GM21528 (cell line): ENCODE data around the gene OTOP3.
"Not testable (repeated sequence)": the region's sequence is repeated elsewhere in the genome, so short reads cannot be mapped to it uniquely, and the experiment has no call there.

Experiments used
- ATAC-seq: cut with Tn5 transposase; IDR thresholded peaks from one replicate; pipeline ENCODE4 v1.9.1; 2021; ENCODE audit warnings: mild to moderate bottlenecking, moderate library complexity; ENCODE audit not compliant: unreplicated experiment, low FRiP score

Gene OTOP3, protein sequence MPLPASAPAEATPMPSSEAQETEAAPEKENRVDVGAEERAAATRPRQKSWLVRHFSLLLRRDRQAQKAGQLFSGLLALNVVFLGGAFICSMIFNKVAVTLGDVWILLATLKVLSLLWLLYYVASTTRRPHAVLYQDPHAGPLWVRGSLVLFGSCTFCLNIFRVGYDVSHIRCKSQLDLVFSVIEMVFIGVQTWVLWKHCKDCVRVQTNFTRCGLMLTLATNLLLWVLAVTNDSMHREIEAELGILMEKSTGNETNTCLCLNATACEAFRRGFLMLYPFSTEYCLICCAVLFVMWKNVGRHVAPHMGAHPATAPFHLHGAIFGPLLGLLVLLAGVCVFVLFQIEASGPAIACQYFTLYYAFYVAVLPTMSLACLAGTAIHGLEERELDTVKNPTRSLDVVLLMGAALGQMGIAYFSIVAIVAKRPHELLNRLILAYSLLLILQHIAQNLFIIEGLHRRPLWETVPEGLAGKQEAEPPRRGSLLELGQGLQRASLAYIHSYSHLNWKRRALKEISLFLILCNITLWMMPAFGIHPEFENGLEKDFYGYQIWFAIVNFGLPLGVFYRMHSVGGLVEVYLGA

DNA sequence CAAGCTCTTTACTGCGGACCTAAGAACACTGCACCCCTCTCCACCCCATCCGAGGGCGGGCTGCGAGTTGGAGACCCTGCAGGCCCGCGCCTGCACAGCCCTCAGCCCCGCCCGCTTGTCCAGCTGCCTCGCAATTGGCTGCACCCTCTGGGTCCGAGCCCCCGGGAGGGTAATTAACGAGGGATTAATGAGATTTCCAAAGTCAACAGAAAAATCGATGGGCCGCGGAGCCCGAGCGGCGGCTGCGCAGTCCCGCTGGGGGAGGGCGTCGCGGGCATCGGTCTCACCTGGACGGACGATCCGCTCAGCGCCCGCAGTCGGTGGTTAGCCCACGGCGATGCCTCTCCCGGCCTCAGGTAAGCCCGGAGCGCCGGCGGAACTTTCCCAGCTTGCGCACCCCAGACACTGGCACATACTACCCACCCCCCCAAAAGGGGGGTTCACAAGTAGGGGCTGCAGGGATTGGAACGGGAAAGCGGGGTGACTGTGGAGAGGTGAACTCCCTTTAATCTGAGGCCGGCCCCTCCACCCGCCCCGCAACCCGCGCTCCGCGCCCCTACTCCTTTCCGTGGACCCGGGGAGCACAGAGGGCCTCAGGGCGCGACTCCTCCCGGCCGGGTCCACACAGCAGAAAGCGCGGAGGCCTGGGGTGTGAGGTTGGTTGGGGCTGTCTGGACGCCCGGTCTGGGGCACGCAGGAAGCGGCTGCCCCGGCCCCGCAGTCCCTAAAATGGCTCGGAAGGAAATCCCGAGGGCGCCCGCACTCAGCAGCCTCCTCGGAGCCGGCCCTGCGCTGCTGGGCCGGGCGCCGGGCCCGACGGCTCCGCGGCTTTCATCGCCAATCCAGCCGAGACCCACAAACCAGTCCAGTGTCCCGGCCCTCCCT, at the start of gene OTOP3:
OTOP3 (plus strand) TSS at position 314 of the 885 bp plus-strand sequence; CDS start at position 338, 24 bp downstream.
- no peak for ATAC-seq

DNA sequence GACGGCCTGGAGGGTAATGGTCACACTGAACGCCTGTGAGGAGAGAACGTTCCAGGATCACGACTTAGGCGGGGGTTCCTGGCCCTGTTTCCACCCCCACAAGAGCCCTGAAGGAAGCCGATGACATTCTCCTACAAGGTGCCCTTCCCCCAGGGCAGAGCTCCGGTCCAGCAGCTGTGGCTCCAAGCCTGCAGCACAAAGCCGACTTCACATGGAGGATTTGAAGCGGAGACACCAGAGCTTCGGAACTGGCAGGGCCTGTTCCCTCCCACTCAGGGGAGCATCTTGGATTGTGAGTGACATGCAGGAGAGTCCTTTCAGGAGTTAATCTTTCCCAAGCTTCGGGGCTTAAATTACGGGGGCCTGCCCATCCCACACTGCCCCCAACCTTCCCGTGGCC, 47.2 kb upstream of the OTOP3 start:
- no peak for ATAC-seq

DNA sequence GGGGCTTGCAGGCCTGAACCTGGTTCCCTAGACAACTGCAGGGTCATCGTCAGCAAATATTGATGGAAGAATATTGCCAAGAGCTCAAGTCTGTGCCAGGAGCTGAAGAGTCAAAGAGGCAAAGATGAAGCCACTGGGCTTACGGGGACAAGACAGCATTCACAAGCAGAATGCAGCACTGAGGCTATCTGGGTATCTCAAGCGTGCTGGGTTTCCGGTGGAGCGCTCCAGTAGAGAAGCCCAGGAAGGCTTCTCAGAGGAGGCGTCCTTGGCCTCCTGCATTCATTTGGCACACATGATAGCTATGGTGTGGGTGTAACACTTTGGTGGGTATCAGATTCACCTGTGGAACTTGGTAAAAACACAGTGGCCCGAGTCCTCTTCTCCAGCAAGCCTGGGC, 45.1 kb upstream of the OTOP3 start:
- no peak for ATAC-seq

DNA sequence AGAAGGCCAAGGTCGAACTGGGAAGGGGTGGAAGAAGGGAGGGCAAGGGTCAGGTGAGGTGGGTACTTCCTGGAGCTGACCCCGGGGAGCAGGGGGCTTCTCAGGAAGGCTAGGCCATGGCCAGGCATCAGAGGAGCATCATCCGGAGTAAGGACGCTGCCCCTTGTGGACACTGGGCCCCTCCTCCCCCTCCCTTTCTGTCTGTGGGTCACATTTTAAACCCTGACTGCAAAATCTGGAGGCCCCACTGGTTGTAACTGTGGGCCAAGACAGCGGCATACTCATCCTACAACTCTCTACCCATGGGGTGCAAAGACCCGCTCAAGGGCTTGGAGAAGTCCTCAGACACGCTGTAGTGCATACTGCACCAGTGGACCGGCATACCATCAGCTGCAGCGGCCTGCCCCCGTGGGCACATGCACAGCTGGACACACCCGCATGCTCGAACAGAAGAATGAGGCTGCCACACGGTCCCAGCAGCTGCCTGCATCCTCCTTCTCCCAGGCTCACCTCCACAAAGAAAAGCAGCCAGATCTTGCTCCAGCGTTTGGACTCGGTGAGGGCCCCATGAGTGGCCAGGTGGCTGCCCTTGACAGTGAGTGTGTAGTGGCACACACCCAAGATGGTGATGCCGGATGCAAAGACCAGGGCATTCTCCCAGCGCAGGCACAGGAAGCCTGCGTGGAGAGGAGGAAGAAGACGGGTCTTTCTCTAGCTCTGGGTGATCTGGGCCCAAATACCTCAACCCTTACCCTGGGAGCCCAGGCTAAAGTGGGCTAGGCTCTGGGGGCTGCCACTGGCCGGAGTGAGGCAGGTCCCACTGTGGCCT, 43.5 kb upstream of the OTOP3 start:
- no peak for ATAC-seq

DNA sequence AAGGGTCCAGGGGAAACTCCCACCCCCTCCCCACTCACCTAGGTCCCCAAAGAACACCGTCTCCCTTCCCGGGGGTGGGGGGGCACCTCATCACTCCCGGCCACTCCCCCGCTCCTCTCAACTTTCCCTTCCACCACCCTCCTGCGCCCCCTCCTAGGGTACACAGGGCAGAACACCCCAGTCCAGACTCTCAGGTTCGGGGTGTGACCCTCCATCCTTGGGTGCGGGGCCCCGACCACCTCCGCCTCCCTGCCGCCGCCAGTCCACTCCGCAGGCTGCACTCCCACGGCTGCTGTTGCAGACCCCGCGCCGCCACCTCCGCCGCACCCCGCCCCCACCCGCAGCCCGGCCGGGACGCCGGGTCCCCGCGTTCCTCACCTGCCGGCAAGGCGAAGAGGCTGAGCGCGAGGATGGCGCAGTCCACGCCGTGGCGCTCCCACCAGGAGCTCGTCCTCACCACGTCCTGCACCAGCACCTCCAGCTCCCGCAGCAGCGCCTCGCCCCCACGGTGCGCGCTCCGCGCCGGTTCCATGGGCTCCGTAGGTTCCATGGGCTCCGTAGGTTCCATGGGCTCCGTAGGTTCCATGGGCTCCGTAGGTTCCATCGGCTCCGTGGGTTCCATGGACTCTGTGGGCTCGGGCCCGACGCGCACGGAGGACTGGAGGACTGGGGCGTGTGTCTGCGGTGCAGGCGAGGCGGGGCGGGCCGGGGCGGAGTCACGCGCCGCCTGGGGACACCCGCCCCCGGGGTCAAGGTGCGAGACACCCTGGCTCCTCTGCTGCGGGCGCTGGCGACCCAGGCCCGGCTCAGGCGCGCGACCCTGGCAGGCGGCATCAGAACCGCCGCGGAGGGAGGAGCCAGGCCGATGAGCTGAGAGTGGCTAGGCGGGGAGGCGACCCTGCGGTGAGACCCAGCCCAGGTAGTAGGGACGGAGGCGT, 42.5 kb upstream of the OTOP3 start, which contains the start of gene FADS6:
FADS6 (minus strand) TSS at position 660 of the 938 bp plus-strand sequence; CDS start at position 622, 38 bp downstream.
- no peak for ATAC-seq

DNA sequence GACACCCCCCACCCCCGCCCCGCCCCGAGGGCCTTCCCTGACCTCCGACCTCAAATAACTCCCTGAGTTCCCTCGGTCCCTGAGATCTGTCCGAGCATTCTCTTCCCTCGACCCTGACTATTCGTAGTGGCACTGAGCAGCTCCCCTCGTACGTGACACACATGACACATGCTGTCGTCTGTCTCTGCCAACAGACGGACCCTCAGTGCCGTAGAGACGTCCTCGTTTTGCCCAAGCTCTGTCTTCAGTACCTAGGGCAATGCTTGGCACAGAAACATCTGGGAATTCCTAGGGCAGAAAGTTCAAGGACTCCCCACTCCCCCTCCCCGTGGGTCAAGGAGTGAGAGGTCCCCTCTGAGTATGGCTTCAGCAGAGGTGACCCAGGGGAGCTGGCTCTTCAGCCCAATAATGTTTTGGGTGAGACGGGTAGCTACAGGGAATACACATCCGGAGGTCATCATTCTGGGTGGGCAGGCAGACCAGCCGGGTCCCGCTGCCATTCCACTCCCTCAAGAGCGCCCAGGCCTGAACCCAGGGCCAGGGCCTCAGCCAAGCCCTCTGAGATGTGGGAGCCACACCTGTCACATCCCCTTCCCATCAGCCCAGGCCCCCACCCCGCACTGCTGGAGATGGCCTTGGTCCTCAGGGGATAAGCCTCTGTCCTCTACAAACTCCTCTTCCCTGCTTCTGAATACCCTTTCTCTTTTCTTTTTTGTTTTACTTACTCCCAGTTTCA, 41.6 kb upstream of the OTOP3 start:
- no peak for ATAC-seq

DNA sequence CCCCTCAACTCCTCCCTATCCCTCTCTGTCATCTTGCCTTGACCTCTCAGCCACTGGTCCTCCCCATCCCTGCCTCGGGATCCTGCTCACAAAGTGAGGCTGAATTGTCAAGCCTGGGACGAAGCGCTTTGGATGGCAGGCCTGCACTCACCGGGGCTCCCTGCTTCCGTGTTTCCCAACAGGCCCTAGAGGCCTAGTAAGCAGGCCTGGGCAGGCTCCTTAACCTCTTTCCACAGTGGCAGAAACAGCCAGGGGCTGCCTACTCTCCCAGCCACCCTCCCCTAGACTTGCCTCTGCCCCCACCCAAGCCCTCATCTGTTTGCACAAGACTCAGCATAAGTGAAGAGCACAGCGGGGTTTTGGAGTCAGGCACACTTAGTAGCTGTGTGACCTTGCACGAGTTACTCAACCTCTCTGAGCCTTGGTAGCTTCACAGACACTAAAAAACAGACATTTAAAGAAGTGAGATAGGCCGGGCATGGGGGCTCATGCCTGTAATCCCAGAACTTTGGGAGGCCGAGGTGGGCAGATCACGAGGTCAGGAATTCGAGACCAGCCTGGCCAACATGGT, 37.2 kb upstream of the OTOP3 start:
- ATAC-seq = no peak

DNA sequence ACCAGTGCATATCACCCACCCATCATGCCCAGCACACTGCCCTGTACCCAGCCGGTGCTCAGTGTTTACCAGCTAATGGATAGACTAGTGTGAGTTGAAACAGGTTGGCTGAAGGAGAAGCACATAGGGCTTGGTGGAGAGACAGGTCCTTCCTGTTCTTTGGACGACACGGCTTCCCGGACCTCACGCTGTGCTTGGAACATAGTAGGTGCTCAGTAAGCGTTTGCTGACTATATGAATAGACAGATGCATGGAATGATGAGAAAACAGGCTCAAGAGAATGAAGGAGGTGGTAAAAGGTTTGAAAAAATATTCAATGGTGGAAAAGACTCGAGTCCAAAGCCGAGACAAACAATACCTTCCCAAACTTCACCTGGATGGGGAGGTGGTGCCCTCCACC, 35.5 kb upstream of the OTOP3 start:
- ATAC-seq = no peak

DNA sequence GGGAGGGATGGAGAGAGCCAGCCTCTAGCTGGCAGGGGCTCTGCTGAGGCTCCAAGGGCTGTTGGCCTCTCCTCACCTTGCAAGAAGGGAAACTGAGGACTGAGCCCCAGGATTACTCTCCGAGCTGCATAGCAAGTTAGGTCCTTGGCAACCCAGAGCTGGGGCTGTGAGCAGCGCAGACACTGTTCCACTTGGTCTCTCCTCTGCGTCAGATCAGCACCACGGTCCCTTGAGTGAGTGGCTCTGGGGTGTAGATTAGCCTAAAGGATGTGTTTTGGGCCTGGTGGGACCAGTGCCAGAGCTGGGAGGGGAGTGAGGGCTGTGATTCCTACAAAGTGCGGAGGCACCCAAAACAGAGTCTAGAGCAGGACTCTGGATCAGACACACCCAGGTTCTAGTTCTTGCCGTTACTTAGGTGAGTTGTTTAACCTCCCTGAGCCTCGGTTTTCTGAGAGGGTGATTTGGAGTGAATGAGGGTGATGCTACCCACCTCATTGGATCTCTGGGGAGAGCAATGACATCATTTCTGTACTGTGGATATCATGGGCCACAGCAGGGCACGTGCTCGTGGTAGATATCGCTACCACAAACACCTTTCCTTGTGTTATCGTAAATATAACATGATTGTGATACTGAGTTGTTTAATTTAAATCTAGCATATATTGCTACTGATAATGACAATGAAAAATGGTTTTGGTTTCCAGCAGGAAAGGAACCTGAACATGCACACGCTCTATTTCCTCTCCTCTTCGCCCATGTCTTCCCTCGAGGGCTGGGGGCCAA, 34.2 kb upstream of the OTOP3 start:
- ATAC-seq = no peak

DNA sequence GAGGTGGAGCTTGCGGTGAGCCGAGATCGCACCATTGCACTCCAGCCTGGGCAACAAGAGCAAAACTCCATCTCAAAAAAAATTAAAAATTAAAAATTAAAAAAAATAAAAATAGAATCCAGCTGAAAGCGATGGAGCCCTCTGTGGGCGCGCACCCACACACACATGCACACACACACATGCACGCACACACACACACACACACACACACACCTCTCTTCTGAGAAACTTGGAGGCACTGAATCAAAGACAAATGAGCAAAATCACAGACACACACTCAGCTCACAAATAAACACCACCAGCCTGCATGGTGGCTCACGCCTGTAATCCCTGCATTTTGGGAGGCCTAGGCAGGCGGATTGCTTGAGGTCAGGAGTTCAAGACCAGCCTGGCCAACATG, 32.7 kb upstream of the OTOP3 start:
- no peak for ATAC-seq

DNA sequence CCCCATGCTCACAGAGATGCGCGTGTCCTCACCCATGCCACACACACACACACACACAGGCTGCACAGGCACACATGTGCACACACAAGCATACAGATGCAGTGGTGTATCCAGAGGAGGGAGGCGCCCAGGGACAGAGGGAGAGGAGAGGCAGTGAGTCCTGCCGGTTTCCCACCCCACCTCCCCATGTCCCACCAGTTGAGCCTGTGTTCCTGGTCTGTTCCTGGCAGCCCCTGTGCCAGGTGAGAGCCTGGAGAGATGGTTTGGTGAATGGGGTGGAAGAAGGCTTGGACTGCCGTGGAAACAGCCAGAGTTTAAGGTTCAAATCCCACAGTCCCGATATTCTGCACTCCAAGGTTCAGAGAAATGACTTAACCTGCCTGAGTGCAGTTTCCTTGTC, 32.0 kb upstream of the OTOP3 start:
- ATAC-seq = no peak

DNA sequence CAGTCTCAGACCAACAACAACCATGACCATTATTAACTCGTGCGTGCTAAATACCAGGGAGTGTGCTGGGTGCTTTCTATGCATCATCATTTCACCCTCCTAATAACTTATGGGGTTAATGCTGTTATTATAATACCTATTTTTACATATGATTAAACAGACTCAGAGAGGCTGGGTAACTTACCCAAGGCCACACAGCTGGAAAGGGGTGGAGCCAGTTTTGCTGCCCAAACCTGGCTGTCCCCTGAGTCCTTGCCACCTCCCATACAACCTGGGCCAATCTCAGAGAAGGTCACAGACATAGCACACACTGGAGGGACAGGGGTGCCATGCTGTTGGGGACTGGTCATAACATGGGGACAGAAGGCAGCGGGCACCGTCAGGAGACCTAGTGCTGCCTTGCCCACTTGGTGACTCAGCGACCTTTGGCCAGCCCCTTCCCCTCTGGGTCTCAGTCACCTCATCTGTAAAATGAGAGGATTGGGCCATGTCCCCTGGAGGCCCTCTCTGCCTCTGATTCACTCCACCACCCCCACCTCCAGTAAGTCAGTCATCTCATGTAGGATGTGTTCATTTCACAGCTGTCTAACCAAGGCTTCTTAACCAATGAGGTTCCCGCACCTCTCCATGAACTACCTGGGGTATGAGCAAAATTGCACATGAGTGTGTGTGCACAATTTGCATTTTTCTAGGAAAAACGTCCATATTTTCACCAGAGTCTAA, 30.9 kb upstream of the OTOP3 start:
- ATAC-seq = no peak

DNA sequence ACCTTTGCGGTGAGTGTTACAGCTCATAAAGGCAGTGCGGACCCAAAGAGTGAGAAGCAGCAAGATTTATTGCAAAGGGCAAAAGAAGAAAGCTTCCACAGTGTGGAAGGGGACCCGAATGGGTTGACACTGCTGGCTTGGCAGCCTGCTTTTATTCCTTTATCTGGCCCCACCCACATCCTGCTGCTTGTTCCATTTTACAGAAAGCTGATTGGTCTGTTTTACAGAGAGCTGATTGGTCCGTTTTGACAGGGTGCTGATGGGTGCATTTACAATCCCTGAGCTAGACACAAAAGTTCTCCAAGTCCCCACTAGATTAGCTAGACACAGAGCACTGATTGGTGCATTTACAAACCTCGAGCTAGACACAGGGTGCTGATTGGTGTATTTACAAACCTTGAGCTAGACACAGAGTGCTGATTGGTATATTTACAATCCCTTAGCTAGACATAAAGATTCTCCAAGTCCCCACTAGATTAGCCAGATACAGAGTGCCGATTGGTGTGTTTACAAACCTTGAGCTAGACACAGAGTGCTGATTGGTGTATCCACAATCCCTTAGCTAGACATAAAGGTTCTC, 29.4 kb upstream of the OTOP3 start:
- ATAC-seq = not testable (repeated sequence)

DNA sequence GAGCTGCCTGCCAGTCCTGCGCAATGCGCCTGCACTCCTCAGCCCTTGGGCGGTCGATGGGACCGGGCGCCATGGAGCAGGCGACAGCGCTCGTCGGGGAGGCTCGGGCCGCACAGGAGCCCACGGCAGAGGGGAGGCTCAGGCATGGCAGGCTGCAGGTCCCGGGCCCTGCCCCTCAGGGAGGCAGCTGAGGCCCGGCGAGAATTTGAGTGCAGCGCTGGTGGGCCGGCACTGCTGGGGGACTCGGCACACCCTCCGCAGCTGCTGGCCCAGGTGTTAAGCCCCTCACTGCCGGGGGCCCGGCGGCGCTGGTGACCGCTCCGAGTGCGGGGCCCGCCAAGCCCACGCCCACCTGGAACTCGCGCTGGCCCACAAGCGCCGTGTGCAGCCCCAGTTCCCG, 28.7 kb upstream of the OTOP3 start:
- ATAC-seq = no peak

DNA sequence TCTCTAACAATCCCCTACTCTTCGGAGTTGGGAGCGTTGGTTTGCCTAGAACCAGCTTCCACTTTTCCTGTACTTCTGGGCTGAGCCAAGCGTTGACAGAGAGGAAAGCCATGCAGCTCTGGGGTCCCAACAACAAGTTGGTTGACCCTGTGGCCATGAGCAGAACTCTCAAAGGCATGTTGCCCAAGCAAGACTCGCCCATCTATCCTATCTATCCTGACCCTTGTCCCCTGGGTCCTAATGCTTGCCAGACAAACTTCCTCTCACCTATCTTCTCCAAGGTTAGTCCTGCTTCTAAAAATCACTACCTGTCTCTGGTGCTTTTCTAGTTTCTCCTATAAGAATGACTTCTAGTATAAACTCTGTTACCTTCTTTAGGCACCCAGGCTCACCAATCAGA, 26.6 kb upstream of the OTOP3 start:
- ATAC-seq = not testable (repeated sequence)

DNA sequence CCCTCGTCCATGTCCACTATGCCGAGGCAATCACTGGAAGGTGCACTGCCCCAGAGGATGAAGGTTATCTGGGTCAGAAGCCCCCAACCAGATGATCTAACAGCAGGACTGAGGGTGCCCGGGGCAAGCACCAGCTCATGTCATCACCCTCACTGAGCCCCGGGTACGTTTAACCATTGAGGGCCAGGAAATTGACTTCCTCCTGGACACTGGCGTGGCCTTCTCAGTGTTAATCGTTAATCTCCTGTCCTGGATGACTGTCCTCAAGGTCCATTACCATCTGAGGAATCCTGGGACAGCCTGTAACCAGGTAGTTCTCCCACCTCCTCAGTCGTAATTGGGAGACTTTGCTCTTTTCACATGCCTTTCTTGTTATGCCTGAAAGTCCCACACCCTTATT, 24.3 kb upstream of the OTOP3 start:
- ATAC-seq = not testable (repeated sequence)
